Lung (tissue), 12 donors: ENCODE measurements around the gene TM4SF4. TPM values are rescaled to one million over a fixed set of nuclear protein-coding genes. Genes with fewer than 3 reads are reported as not detected.
A peak's percentile ranks its signal among the peaks of the same experiment; 100 is the strongest.

ENCODE experiments used
- ATAC-seq: fragments of 200-7000 bp; cut with Tn5 transposase; one replicate; pipeline ENCODE4 v1.9.1; 2020; ENCODE audit warnings: moderate number of reproducible peaks; ENCODE audit not compliant: insufficient read depth, low FRiP score
- DNase-seq, 3 donors: peaks; one replicate each; pipeline ENCODE4 v3.0.0-alpha.2; 2013 to 2017
- H3K27ac ChIP-seq, 2 donors: one replicate each; pipeline ENCODE4 v1.5.1; 2013; ENCODE audit warnings: mild to moderate bottlenecking in 2 of 2, moderate library complexity in 2 of 2, control low read depth in 1 of 2, inconsistent platforms in 1 of 2, low read depth in 1 of 2, low read length in 1 of 2
- H3K27me3 ChIP-seq, 3 donors: one replicate each; pipeline ENCODE4 v1.5.1; 2013; ENCODE audit warnings: low read length in 2 of 3; ENCODE audit not compliant: control insufficient read depth in 3 of 3, insufficient read depth in 3 of 3
- H3K36me3 ChIP-seq, 4 donors: one replicate each; pipeline ENCODE4 v1.5.1; 2013; ENCODE audit warnings: low read length in 4 of 4, mild to moderate bottlenecking in 1 of 4, moderate library complexity in 1 of 4; ENCODE audit not compliant: control insufficient read depth in 4 of 4, insufficient read depth in 4 of 4
- H3K4me1 ChIP-seq, 5 donors: one replicate each; pipeline ENCODE4 v1.5.1; 2013; ENCODE audit warnings: low read length in 5 of 5, mild to moderate bottlenecking in 2 of 5, moderate library complexity in 1 of 5; ENCODE audit not compliant: control insufficient read depth in 5 of 5, insufficient read depth in 5 of 5
- H3K4me3 ChIP-seq: one replicate; pipeline ENCODE4 v1.5.1; 2013; ENCODE audit warnings: mild to moderate bottlenecking, control low read depth, moderate library complexity
- H3K9ac ChIP-seq, 2 donors: one replicate each; pipeline ENCODE4 v1.5.1; 2013; ENCODE audit warnings: low read length in 2 of 2, control low read depth in 1 of 2; ENCODE audit not compliant: insufficient read depth in 1 of 2
- H3K9me3 ChIP-seq, 4 donors: one replicate each; pipeline ENCODE4 v1.5.1; 2013; ENCODE audit warnings: low read length in 3 of 4, mild to moderate bottlenecking in 1 of 4, moderate library complexity in 1 of 4; ENCODE audit not compliant: control insufficient read depth in 4 of 4, insufficient read depth in 3 of 4
- WGBS, 2 donors: extraction: QIAGEN DNeasy Blood & Tissue Kit; methylation state at CpG; one replicate each; pipeline ENCODE4 v1.1.7; 2013; 5-methylcytosine and 5-hydroxymethylcytosine counted together
- polyA plus RNA-seq, 2 donors: library from polyadenylated mRNA; stranded (reverse); fragments of 200-250 nt; gene quantifications; one replicate each; pipeline ENCODE4 v1.2.1, GENCODE V29; 2013
- total RNA-seq, 2 donors: library from RNA; depleted of rRNA in 1 of 2; stranded (reverse); fragments of >200 nt in 1 of 2; gene quantifications; one replicate each; pipeline ENCODE4 v1.2.1, GENCODE V29; 2014 to 2021
- TF ChIP-seq, protein P1 (sequence below): IDR thresholded peaks from 2 replicates; pipeline ENCODE4 v1.5.1; 2012; ENCODE audit warnings: mild to moderate bottlenecking; ENCODE audit errors: control extremely low read depth, extremely low read depth
- donor health status: control.
- donor health status: control.
- donor health status: Bipolar disorder and iron deficiency.
- donor health status: healthy.
- donor health status: DM: yes; HTN: yes; CAD: no.

TM4SF4 gene
- total and polyA plus RNA-seq, 4 donors: 0.22 to 4.4 (median 2.0) TPM

DNA sequence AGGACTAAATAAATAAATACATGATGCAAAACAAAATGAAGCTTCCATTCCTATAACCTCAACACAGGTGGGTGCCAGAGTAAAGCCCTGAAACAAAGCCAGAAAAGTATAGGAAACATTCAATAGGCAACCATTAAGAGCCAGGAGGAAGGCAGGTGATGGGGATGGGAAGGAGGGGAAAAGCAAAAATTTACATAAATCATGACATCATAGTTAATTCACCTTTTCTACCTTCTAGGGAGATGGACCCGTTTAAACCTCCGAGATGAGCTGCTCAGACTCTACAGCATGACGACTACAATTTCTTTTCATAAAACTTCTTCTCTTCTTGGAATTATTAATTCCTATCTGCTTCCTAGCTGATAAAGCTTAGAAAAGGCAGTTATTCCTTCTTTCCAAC lies 27.9 kb downstream of the TM4SF4 start:
- WGBS, 2 donors: 72 to 93% methylated on average over 3 of the region's 3 CpGs
- H3K4me1 ChIP-seq: peaks cover 0 to 8% (median 3%) of the 10 kb centered on the region in 5 donors
- ATAC-seq (no peak), DNase-seq (no peak)
- H3K27ac ChIP-seq: no peak overlapping the region
- H3K9ac ChIP-seq: no peak overlapping the region
- H3K4me3 ChIP-seq: no peak overlapping the region
- H3K27me3 ChIP-seq: no peaks in the 10 kb centered on the region
- H3K36me3 ChIP-seq: no peaks in the 10 kb centered on the region
- H3K9me3 ChIP-seq: no peaks in the 10 kb centered on the region
- TF ChIP-seq, protein P1, sequence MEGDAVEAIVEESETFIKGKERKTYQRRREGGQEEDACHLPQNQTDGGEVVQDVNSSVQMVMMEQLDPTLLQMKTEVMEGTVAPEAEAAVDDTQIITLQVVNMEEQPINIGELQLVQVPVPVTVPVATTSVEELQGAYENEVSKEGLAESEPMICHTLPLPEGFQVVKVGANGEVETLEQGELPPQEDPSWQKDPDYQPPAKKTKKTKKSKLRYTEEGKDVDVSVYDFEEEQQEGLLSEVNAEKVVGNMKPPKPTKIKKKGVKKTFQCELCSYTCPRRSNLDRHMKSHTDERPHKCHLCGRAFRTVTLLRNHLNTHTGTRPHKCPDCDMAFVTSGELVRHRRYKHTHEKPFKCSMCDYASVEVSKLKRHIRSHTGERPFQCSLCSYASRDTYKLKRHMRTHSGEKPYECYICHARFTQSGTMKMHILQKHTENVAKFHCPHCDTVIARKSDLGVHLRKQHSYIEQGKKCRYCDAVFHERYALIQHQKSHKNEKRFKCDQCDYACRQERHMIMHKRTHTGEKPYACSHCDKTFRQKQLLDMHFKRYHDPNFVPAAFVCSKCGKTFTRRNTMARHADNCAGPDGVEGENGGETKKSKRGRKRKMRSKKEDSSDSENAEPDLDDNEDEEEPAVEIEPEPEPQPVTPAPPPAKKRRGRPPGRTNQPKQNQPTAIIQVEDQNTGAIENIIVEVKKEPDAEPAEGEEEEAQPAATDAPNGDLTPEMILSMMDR: no peak

DNA sequence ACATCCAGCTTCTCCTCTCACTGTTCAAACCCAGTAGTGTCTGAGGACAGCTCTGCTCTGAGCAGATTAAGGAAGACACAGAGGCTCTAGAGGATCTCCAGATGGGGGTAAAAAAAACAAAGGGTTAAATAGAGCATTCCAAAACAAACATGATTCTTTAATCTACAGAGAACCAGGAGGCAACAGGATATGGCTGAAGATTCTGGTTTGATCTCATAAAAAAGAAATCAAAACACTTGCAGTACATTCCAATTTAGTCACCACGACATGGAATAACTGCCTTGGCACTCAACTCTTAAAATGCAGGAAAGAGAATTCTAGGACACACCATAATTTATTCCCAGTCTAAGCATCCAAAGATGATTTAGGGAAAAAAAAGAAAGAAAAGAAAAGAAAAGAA lies 32.0 kb downstream of the TM4SF4 start:
- no peak overlapping the region for H3K27ac ChIP-seq
- H3K4me1 ChIP-seq: peaks cover 0 to 8% (median 5%) of the 10 kb centered on the region in 5 donors

DNA sequence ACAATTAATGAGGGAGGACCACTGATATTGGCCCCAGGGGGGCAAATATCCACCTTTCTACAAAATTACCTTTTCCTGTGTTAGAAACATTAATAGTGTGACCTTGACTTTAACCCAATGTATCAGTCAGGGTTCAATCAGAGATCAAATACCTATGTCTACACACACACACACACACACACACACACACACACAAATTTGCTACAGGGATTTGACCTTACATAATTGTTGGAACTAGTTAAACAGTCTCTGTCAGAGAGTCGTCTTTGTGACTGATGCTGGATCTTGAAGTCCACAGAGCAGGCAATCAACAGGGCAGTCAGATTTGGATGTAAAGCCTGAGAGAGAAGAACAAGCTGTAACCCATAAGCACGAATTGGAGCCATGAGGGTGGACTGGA lies 32.5 kb downstream of the TM4SF4 start:
- TF ChIP-seq, protein P1: no peak
- 35 to 67% methylated on average over 2 of the region's 2 CpGs for WGBS, 2 donors
- H3K4me3 ChIP-seq: no peak overlapping the region
- H3K9ac ChIP-seq: no peak overlapping the region
- H3K36me3 ChIP-seq: no peaks in the 10 kb centered on the region
- H3K27ac ChIP-seq: peak overlapping the region in 1 of 2 donors; percentile 86
- H3K9me3 ChIP-seq: no peaks in the 10 kb centered on the region
- no peak for DNase-seq
- no peaks in the 10 kb centered on the region for H3K27me3 ChIP-seq
- no peak for ATAC-seq
- H3K4me1 ChIP-seq: peaks cover 0 to 8% (median 5%) of the 10 kb centered on the region in 5 donors

More for the DNA sequence above, 32.0 kb downstream of the TM4SF4 start:
- TF ChIP-seq, protein P1: no peak
- ATAC-seq (no peak), DNase-seq (no peak)
- H3K27me3 ChIP-seq: no peaks in the 10 kb centered on the region
- no peak overlapping the region for H3K9ac ChIP-seq
- WGBS, 2 donors: 35 to 78% methylated on average over 1 of the region's 1 CpG
- H3K9me3 ChIP-seq: no peaks in the 10 kb centered on the region
- H3K4me3 ChIP-seq: no peak overlapping the region
- no peaks in the 10 kb centered on the region for H3K36me3 ChIP-seq
